Purkinje cell (primary cell): ENCODE data around the gene PER2. TPM values are rescaled to one million over a fixed set of nuclear protein-coding genes. Genes with fewer than 3 reads are reported as not detected.

Experiments used
- polyA plus RNA-seq: library from polyadenylated mRNA; unstranded; fragments of >200 nt; fragmentation: Nextera tagmentation; gene quantifications from 2 replicates; pipeline ENCODE4 v1.2.1, GENCODE V29; 2014

Gene PER2, protein sequence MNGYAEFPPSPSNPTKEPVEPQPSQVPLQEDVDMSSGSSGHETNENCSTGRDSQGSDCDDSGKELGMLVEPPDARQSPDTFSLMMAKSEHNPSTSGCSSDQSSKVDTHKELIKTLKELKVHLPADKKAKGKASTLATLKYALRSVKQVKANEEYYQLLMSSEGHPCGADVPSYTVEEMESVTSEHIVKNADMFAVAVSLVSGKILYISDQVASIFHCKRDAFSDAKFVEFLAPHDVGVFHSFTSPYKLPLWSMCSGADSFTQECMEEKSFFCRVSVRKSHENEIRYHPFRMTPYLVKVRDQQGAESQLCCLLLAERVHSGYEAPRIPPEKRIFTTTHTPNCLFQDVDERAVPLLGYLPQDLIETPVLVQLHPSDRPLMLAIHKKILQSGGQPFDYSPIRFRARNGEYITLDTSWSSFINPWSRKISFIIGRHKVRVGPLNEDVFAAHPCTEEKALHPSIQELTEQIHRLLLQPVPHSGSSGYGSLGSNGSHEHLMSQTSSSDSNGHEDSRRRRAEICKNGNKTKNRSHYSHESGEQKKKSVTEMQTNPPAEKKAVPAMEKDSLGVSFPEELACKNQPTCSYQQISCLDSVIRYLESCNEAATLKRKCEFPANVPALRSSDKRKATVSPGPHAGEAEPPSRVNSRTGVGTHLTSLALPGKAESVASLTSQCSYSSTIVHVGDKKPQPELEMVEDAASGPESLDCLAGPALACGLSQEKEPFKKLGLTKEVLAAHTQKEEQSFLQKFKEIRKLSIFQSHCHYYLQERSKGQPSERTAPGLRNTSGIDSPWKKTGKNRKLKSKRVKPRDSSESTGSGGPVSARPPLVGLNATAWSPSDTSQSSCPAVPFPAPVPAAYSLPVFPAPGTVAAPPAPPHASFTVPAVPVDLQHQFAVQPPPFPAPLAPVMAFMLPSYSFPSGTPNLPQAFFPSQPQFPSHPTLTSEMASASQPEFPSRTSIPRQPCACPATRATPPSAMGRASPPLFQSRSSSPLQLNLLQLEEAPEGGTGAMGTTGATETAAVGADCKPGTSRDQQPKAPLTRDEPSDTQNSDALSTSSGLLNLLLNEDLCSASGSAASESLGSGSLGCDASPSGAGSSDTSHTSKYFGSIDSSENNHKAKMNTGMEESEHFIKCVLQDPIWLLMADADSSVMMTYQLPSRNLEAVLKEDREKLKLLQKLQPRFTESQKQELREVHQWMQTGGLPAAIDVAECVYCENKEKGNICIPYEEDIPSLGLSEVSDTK (N-terminal part only)
- 3.5 and 7.2 TPM in 2 replicates for polyA plus RNA-seq

DNA sequence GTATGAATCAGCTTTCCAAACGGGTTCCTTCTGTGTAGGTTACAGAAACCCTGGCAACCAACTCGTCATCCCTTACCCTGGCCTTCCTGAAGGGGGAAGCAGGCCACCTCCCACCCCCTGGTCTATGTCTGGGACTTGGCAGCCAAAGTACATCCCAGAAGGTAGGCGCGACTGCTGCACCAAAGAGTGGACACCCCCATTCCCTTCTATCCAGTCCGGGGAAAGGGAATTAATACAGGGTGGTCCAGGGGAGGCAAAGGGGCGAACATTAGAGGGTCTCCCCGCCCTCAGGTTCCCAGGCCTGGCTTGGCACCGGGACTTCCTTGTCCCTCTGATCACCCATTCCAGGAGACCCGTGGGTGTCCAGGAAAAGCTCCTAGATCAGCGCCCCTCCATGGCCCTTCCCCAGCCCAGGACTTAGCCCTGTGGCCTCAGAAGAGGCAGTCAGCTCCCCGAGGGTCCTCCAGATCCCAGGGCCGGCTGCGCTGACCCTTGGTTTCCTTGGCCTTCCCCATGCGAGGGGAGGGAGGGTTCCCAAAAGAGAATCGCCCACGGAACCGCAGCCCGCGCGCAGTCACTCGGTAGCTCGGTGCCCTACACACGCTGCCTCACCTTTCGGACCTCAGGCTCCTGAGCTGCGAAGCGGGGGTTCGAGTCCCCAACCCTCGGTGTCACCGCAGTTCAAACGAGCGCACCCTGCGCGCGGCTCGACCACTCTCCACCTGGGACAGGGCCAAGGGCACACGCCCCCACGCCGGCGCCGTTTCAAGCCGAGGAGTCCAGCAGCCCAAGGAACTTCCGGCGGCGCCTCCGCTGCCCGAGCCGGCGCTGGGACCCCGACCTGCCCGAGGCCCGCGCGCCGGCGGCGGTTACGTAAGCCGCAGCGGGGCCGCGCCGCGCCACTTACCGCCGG lies at the start of gene PER2:
Gene PER2 (minus strand): TSS at position 874 of the 913 bp plus-strand sequence. CDS start 10,674 bp downstream, outside the sequence.

DNA sequence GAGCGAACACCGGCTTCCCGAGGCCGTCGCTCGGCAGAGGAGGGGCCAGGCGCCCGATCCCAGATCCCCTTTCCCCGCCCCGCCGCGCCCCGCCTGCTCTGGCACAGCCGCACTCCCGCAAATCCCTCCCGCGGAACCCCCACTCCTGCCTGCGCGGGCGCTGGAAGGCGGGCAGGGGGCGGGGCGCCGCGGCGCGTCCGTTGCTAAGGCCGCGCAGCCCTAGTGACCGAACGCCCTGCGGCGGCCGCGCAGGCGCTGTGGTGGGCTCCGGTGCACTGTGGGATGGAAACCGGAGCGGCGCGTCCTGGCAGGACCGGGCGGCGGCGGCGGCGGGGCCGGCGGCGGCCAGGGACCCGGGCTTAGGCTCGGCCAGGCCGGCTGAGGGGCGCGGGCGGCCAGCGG lies 31.8 kb upstream of the PER2 start, which contains the start of gene TRAF3IP1:
Gene TRAF3IP1 (plus strand): TSS at position 273 of the 402 bp plus-strand sequence. CDS start 145 bp downstream, outside the sequence.

DNA sequence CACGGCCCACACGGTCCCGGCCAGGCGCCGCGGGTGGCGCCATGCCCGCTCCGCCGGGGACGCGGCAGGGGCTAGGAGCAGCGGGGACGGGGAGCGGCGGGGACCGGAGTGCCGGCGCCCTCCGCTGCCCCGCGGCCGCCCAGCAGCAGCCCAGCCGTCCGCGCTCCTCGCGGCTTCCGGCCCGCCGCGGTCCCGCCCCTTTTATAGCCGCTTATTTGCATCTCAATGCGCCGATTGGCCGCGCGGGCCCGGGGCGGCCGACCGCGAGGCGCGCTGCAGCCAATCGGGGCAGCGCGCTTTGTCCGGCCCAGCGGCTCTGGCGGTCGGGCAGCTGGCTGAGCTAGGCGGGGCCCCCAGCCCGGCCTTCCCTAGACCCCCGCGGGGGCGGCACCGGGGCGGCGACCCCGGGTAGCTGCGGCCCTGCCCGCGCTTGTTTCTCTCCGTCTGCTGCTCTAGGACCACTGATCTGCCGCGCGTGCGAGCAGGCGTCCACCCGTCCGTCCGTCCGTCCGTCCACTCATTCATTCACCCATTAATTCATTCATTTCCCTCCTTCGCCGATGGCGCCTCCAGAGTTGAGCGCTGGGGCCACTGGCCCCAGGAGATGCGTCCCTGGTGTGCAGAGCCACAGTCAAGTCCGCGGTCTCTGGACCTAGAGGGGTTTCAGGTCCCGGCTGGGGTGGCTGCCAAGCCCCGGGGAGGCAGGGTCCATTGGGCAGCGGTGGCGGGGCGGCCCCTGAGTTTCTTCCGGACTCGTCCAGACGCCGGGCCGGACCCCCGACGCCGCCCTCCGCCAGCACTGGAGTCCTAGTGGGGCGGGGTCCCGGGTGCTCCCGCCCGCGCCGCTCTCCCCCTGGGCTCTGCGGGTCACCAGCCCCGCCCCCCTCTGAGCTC lies 48.3 kb downstream of the PER2 start, which contains the start of gene HES6:
Gene HES6 (minus strand): TSS at position 176 of the 894 bp plus-strand sequence. CDS start 133 bp downstream, at position 43.

DNA sequence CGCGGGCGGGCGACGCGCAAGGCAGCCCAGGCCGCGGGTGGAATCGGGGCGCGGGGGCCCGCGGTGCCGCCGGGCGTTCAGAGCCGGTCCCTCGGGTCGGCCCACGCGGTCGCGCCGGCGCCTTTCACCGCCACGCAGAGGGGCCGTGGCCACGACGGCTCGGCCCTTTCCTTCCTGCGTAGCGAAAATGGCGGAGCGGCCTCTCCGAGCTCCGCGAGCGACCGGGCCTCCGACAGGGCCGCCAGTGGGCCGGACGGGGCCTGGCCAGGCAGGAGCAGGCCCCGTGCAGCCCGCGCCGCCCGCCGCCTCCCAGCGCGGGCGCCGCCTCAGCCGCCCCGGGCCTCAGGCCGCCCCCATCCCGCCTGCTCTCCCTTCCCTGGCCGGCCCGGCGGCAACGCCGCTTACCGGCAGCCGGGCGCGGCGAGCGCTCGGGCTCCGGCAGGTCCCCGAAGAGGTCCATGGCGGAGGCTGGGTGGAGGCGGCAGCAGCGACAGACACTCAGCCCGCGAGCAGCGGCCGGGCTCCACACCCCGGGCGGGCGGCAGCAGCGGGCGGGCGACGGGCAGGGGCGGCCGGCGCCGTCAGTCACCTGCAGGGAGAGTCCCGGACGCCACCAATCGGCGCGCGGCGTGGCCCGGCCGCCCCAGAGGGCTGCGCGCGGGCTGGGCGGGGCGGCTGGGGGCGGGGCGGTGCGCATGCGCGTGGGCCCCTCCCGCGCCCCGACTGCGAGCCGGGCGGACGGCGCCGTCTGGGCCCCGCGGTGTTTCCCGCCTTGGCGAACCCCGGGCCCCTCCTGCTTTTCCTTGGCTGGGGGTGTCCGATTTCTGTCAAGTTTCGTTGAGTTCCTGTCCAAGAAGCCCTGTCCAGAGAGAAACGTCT lies 85.1 kb downstream of the PER2 start, which contains the start of gene ILKAP:
Gene ILKAP (minus strand): TSS at position 602 of the 879 bp plus-strand sequence. CDS start 142 bp downstream, at position 460.

Other genes starting within 250 kb of the PER2 start
- 4.2 and 8.9 TPM in 2 replicates for gene SCLY, start 227.6 kb downstream of the PER2 start, polyA plus RNA-seq
- gene ESPNL, start 188.3 kb downstream of the PER2 start, polyA plus RNA-seq = not detected in 2 replicates
- gene KLHL30, start 149.9 kb downstream of the PER2 start, polyA plus RNA-seq = not detected in 2 replicates
- 3.7 TPM in 1 of 2 replicates, not detected in the other for gene ERFE, start 129.6 kb downstream of the PER2 start, polyA plus RNA-seq
- gene ILKAP, start 84.9 kb downstream of the PER2 start, polyA plus RNA-seq = 12.1 and 17.0 TPM in 2 replicates
- gene HES6, start 48.6 kb downstream of the PER2 start, polyA plus RNA-seq = 0.26 and 0.98 TPM in 2 replicates
- gene TRAF3IP1, start 31.9 kb upstream of the PER2 start, polyA plus RNA-seq = 3.7 and 13.5 TPM in 2 replicates
- 26.5 and 26.7 TPM in 2 replicates for gene ASB1, start 138.3 kb upstream of the PER2 start, polyA plus RNA-seq